Measurements from ENCODE around the gene STPG1.

Gene STPG1

GRCh38 chr1:24369801-24370200 lies 43.8 kb downstream of the STPG1 start:
- H3K27ac ChIP-seq (ENCODE audit: low read length), result no peak overlapping the region
- no peaks in the 10 kb centered on the region for H3K27me3 ChIP-seq (replicated peaks; ENCODE audit: insufficient read depth, low read length)

GRCh38 chr1:24369199-24369598 lies 44.4 kb downstream of the STPG1 start:
- Histone ChIP-seq H3K79me2 (ENCODE audit: low read length) (no peaks in the 10 kb centered on the region), H3F3A (ENCODE audit: insufficient read depth, low read length) (no peaks in the 10 kb centered on the region), H3K4me1 (ENCODE audit: low read length) (no peaks in the 10 kb centered on the region), H2AFZ (ENCODE audit: low read length) (no peak overlapping the region), H3K4me3 (ENCODE audit: low read length) (no peak overlapping the region), H3K9ac (ENCODE audit: low read length) (no peak overlapping the region), H4K20me1 (ENCODE audit: insufficient read depth, low read length) (no peaks in the 10 kb centered on the region), H3K36me3 (replicated peaks; ENCODE audit: insufficient read depth, low read length) (no peaks in the 10 kb centered on the region), H3K27me3 (replicated peaks; ENCODE audit: insufficient read depth, low read length) (no peaks in the 10 kb centered on the region), H3K4me2 (ENCODE audit: low read depth, low read length) (no peak overlapping the region), H3K9me3 (replicated peaks; ENCODE audit: insufficient read depth, low read length) (no peaks in the 10 kb centered on the region), H3K9me2 (replicated peaks; ENCODE audit: insufficient read depth, low read length) (no peaks in the 10 kb centered on the region), H3K27ac (ENCODE audit: low read length) (no peak overlapping the region)
- no peak for TF ChIP-seq EZH2 (optimal IDR thresholded peaks at IDR 0.05; ENCODE audit: low read depth, low read length)
- no peak for TF ChIP-seq CTCF (IDR thresholded peaks at IDR 0.05; ENCODE audit: low read length)
- TF ChIP-seq EZH2phosphoT487 (IDR thresholded peaks at IDR 0.05; ENCODE audit: low read length), result no peak
- DNase-seq, result no peak

More at GRCh38 chr1:24369801-24370200, 43.8 kb downstream of the STPG1 start:
- Histone ChIP-seq H3K9ac (ENCODE audit: low read length) (no peak overlapping the region), H3F3A (ENCODE audit: insufficient read depth, low read length) (no peaks in the 10 kb centered on the region), H3K4me2 (ENCODE audit: low read depth, low read length) (no peak overlapping the region), H3K79me2 (ENCODE audit: low read length) (no peaks in the 10 kb centered on the region), H3K9me3 (replicated peaks; ENCODE audit: insufficient read depth, low read length) (no peaks in the 10 kb centered on the region), H3K9me2 (replicated peaks; ENCODE audit: insufficient read depth, low read length) (no peaks in the 10 kb centered on the region), H3K36me3 (replicated peaks; ENCODE audit: insufficient read depth, low read length) (no peaks in the 10 kb centered on the region), H2AFZ (ENCODE audit: low read length) (no peak overlapping the region), H3K4me1 (ENCODE audit: low read length) (no peaks in the 10 kb centered on the region), H3K4me3 (ENCODE audit: low read length) (no peak overlapping the region), H4K20me1 (ENCODE audit: insufficient read depth, low read length) (no peaks in the 10 kb centered on the region)
- DNase-seq, result no peak
- TF ChIP-seq EZH2 (optimal IDR thresholded peaks at IDR 0.05; ENCODE audit: low read depth, low read length), result no peak
- TF ChIP-seq EZH2phosphoT487 (IDR thresholded peaks at IDR 0.05; ENCODE audit: low read length), result no peak
- no peak for TF ChIP-seq CTCF (IDR thresholded peaks at IDR 0.05; ENCODE audit: low read length)

GRCh38 chr1:24366707-24367106 lies 46.9 kb downstream of the STPG1 start:
- no peak overlapping the region for H3K9ac ChIP-seq (ENCODE audit: low read length)
- H2AFZ ChIP-seq (ENCODE audit: low read length), result no peak overlapping the region
- no peaks in the 10 kb centered on the region for H3K9me3 ChIP-seq (replicated peaks; ENCODE audit: insufficient read depth, low read length)
- H3K4me3 ChIP-seq (ENCODE audit: low read length), result no peak overlapping the region
- no peaks in the 10 kb centered on the region for H3F3A ChIP-seq (ENCODE audit: insufficient read depth, low read length)
- no peak for TF ChIP-seq EZH2phosphoT487 (IDR thresholded peaks at IDR 0.05; ENCODE audit: low read length)
- no peak for TF ChIP-seq CTCF (IDR thresholded peaks at IDR 0.05; ENCODE audit: low read length)
- TF ChIP-seq EZH2 (optimal IDR thresholded peaks at IDR 0.05; ENCODE audit: low read depth, low read length), result no peak
- no peak overlapping the region for H3K4me2 ChIP-seq (ENCODE audit: low read depth, low read length)
- H3K4me1 ChIP-seq (ENCODE audit: low read length), result no peaks in the 10 kb centered on the region
- H3K27ac ChIP-seq (ENCODE audit: low read length), result no peak overlapping the region
- H3K79me2 ChIP-seq (ENCODE audit: low read length), result no peaks in the 10 kb centered on the region
- H3K36me3 ChIP-seq (replicated peaks; ENCODE audit: insufficient read depth, low read length), result no peaks in the 10 kb centered on the region
- no peaks in the 10 kb centered on the region for H3K9me2 ChIP-seq (replicated peaks; ENCODE audit: insufficient read depth, low read length)
- H4K20me1 ChIP-seq (ENCODE audit: insufficient read depth, low read length), result no peaks in the 10 kb centered on the region
- no peak for DNase-seq
- H3K27me3 ChIP-seq (replicated peaks; ENCODE audit: insufficient read depth, low read length), result no peaks in the 10 kb centered on the region
